Measurements from ENCODE around the gene TAAR5.

DNA sequence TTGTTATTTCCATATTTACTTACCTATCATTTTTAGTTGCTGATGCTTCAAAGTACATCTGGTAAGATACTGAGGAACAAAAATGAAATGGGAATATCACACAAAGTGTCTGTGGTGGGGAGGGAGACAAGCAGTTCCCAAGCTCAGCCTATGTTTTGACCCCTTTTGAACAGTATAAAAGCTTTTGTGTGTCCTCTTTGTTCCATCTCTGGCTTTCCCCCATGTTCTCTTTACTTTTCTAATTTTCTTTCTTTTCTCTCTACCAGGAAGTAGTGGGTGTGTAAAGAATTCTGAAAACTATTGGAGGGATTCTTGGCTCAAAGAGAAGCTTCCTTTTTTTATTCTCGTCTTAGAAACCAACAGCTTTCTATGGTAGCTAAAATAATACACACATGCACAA is 27.1 kb upstream of the TAAR5 start:
- TF ChIP-seq, protein P1, sequence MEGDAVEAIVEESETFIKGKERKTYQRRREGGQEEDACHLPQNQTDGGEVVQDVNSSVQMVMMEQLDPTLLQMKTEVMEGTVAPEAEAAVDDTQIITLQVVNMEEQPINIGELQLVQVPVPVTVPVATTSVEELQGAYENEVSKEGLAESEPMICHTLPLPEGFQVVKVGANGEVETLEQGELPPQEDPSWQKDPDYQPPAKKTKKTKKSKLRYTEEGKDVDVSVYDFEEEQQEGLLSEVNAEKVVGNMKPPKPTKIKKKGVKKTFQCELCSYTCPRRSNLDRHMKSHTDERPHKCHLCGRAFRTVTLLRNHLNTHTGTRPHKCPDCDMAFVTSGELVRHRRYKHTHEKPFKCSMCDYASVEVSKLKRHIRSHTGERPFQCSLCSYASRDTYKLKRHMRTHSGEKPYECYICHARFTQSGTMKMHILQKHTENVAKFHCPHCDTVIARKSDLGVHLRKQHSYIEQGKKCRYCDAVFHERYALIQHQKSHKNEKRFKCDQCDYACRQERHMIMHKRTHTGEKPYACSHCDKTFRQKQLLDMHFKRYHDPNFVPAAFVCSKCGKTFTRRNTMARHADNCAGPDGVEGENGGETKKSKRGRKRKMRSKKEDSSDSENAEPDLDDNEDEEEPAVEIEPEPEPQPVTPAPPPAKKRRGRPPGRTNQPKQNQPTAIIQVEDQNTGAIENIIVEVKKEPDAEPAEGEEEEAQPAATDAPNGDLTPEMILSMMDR (IDR thresholded peaks at IDR 0.05) = no peak
- TF ChIP-seq EZH2 (IDR thresholded peaks at IDR 0.05) = no peak

All from neural progenitor cell (in vitro differentiated cells).